Neural cell (in vitro differentiated cells): Measurements from ENCODE around the gene GTPBP4. TPM values are rescaled to one million over a fixed set of nuclear protein-coding genes. Genes with fewer than 3 reads are reported as not detected.

ENCODE experiments used
- H2AFZ ChIP-seq: fragments of 200-600, 300-800 bp; sonication (generic), shearing (Covaris generic); 2 replicates; pipeline ENCODE4 v1.6.0; 2014; ENCODE audit warnings: low read depth, mild to moderate bottlenecking, antibody characterized with exemption, low read length, moderate library complexity
- H3F3A ChIP-seq: fragments of 200-600 bp; shearing (Covaris generic); 2 replicates; pipeline ENCODE4 v1.6.1; 2016; ENCODE audit warnings: mild to moderate bottlenecking, moderate library complexity, mixed read lengths, antibody characterized with exemption, low read length; ENCODE audit not compliant: insufficient read depth, poor library complexity, severe bottlenecking
- H3K27ac ChIP-seq: fragments of 200-600, 300-800 bp; sonication (generic), shearing (Covaris generic); 2 replicates; pipeline ENCODE4 v1.5.1; 2014; ENCODE audit warnings: mild to moderate bottlenecking, low read length, moderate library complexity
- H3K27me3 ChIP-seq: fragments of 300-800, 200-600 bp; sonication (generic), shearing (Covaris generic); 2 replicates; pipeline ENCODE4 v1.6.0; 2014; ENCODE audit warnings: mild to moderate bottlenecking, low read depth, low read length, moderate library complexity; ENCODE audit not compliant: insufficient read depth
- H3K36me3 ChIP-seq: fragments of 300-800, 200-600 bp; sonication (generic), shearing (Covaris generic); 2 replicates; pipeline ENCODE4 v1.5.1; 2014; ENCODE audit warnings: mild to moderate bottlenecking, antibody characterized with exemption, low read length, moderate library complexity; ENCODE audit not compliant: insufficient read depth
- H3K4me2 ChIP-seq: fragments of 300-800, 200-600 bp; sonication (generic), shearing (Covaris generic); 2 replicates; pipeline ENCODE4 v1.6.0; 2014; ENCODE audit warnings: mild to moderate bottlenecking, low read length
- H3K4me3 ChIP-seq: fragments of 300-800, 200-600 bp; sonication (generic), shearing (Covaris generic); 2 replicates; pipeline ENCODE4 v1.5.1; 2014; ENCODE audit warnings: mild to moderate bottlenecking, low read length, moderate library complexity
- H3K79me2 ChIP-seq: fragments of 200-600 bp; shearing (Covaris generic); replicated peaks from 2 replicates; pipeline ENCODE4 v1.6.0; 2014; ENCODE audit warnings: mild to moderate bottlenecking, low read length, moderate library complexity; ENCODE audit not compliant: insufficient read depth
- H3K9ac ChIP-seq: fragments of 300-800, 200-600 bp; sonication (generic), shearing (Covaris generic); 2 replicates; pipeline ENCODE4 v1.6.1; 2016; ENCODE audit warnings: mild to moderate bottlenecking, low read length, mixed read lengths
- H3K9me2 ChIP-seq: fragments of 200-600 bp; shearing (Covaris generic); 2 replicates; pipeline ENCODE4 v1.6.1; 2016; ENCODE audit warnings: mild to moderate bottlenecking, low read length, mixed read lengths; ENCODE audit not compliant: insufficient read depth
- H3K9me3 ChIP-seq: fragments of 200-600, 300-800 bp; sonication (generic), shearing (Covaris generic); 2 replicates; pipeline ENCODE4 v1.6.1; 2016; ENCODE audit warnings: mild to moderate bottlenecking, mixed run types, low read length, moderate library complexity, mixed read lengths
- H4K20me1 ChIP-seq: fragments of 200-600 bp; shearing (Covaris generic); 2 replicates; pipeline ENCODE4 v1.6.1; 2016; ENCODE audit warnings: mild to moderate bottlenecking, mixed run types; ENCODE audit not compliant: insufficient read depth
- CTCF ChIP-seq: fragments of 450-650 bp; IDR thresholded peaks from 2 replicates; pipeline ENCODE4 v1.5.1; 2014; ENCODE audit warnings: antibody characterized with exemption, mild to moderate bottlenecking, moderate library complexity; ENCODE audit not compliant: poor library complexity, severe bottlenecking
- EP300 ChIP-seq: fragments of 450-650 bp; conservative IDR thresholded peaks from 2 replicates; pipeline ENCODE4 v1.6.1; 2014; ENCODE audit warnings: antibody characterized with exemption, mild to moderate bottlenecking, moderate library complexity; ENCODE audit not compliant: poor library complexity, severe bottlenecking
- EZH2 ChIP-seq: fragments of 200-600, 300-800 bp; shearing (Covaris generic), sonication (generic); IDR thresholded peaks from 2 replicates; pipeline ENCODE4 v1.6.1; 2014; ENCODE audit warnings: antibody characterized with exemption, low read length, borderline replicate concordance, mild to moderate bottlenecking; ENCODE audit not compliant: insufficient read depth, poor library complexity, severe bottlenecking
- MXI1 ChIP-seq: fragments of 450-650 bp; conservative IDR thresholded peaks from 2 replicates; pipeline ENCODE4 v1.6.1; 2014; ENCODE audit warnings: antibody characterized with exemption, mild to moderate bottlenecking; ENCODE audit not compliant: poor library complexity, severe bottlenecking
- POLR2AphosphoS5 ChIP-seq: IDR thresholded peaks from 2 replicates; pipeline ENCODE4 v1.6.1; 2012
- RAD21 ChIP-seq: fragments of 450-650 bp; conservative IDR thresholded peaks from 2 replicates; pipeline ENCODE4 v1.6.1; 2014; ENCODE audit warnings: antibody characterized with exemption, mild to moderate bottlenecking, moderate library complexity
- REST ChIP-seq: IDR thresholded peaks from 2 replicates; pipeline ENCODE4 v1.6.1; 2012; ENCODE audit warnings: borderline replicate concordance
- SMC3 ChIP-seq: fragments of 450-650 bp; conservative IDR thresholded peaks from 2 replicates; pipeline ENCODE4 v1.6.1; 2014; ENCODE audit warnings: antibody characterized with exemption, mild to moderate bottlenecking, moderate library complexity; ENCODE audit not compliant: poor library complexity
- TAF1 ChIP-seq: IDR thresholded peaks from 2 replicates; pipeline ENCODE4 v1.6.1; 2012; ENCODE audit warnings: low read depth
- polyA plus RNA-seq: library from polyadenylated mRNA; depleted of rRNA; stranded (reverse); fragments of >200 nt; gene quantifications from 2 replicates; pipeline ENCODE4 v1.2.3, GENCODE V29; 2014

The GTPBP4 gene
- polyA plus RNA-seq, 1 donor from 2014 or later: 32.7 TPM

GRCh38 chr10:997266-998022 is 9.2 kb downstream of the GTPBP4 start:
- H3K4me2 ChIP-seq: no peak overlapping the region
- H3F3A ChIP-seq: no peaks in the 10 kb centered on the region
- H4K20me1 ChIP-seq: no peaks in the 10 kb centered on the region
- no peak overlapping the region for H3K27ac ChIP-seq
- H3K79me2 ChIP-seq: peaks cover 4% of the 10 kb centered on the region
- no peak for TF ChIP-seq MXI1
- no peak for TF ChIP-seq SMC3
- no peak for TF ChIP-seq EZH2
- TF ChIP-seq EP300: no peak
- no peak for TF ChIP-seq REST
- no peak for TF ChIP-seq POLR2AphosphoS5
- TF ChIP-seq RAD21: no peak
- no peak for TF ChIP-seq TAF1
- no peak for TF ChIP-seq CTCF
- no peaks in the 10 kb centered on the region for H3K9me3 ChIP-seq
- no peaks in the 10 kb centered on the region for H3K9me2 ChIP-seq
- H3K4me3 ChIP-seq: no peak overlapping the region
- H3K9ac ChIP-seq: no peak overlapping the region
- peaks cover 11% of the 10 kb centered on the region for H3K36me3 ChIP-seq
- H3K27me3 ChIP-seq: no peaks in the 10 kb centered on the region
- no peak overlapping the region for H2AFZ ChIP-seq

- Histone ChIP-seq H3K79me2 (no peaks in the 10 kb centered on the region), H3K27me3 (no peaks in the 10 kb centered on the region), H3K36me3 (peaks cover 16% of the 10 kb centered on the region), H3K27ac (no peak overlapping the region), H3K9ac (no peak overlapping the region), H3K9me2 (no peaks in the 10 kb centered on the region), H3K9me3 (no peaks in the 10 kb centered on the region), H4K20me1 (no peaks in the 10 kb centered on the region), H3K4me2 (no peak overlapping the region), H3K4me3 (no peak overlapping the region), H2AFZ (no peak overlapping the region), H3F3A (no peaks in the 10 kb centered on the region)
- no peak for TF ChIP-seq SMC3
- TF ChIP-seq EP300: no peak
- no peak for TF ChIP-seq CTCF
- TF ChIP-seq RAD21: no peak
These were observed 14.3 kb downstream of the GTPBP4 start for GRCh38 chr10:1002425-1003006.
